A549 (cell line): ENCODE results near the gene ZNF521. TPM values are rescaled to one million over a fixed set of nuclear protein-coding genes. Genes with fewer than 3 reads are reported as not detected.

ENCODE experiments used
- ATAC-seq, 2 experiments: fragments of 200-7000 bp in 1 of 2; fragments of >200 bp in 1 of 2; cut with Nextera tagmentation in 1 of 2; cut with Tn5 transposase in 1 of 2; 3 replicates each; pipeline versions ENCODE4 v1.8.0 to v1.9.1; 2018 to 2020; ENCODE audit warnings: mild to moderate bottlenecking in 1 of 2, moderate library complexity in 1 of 2
- CTCF ChIA-PET: fragments of 300-600 bp; sonication (Branson Sonifier 250); formaldehyde crosslinking; extraction: SDS; loops from one replicate; lab custom pipeline; 2021; ENCODE audit warnings: antibody characterized with exemption, inconsistent platforms; lab: Yijun Ruan, JAX
- POLR2A ChIA-PET: fragments of 350-600 bp; formaldehyde crosslinking; extraction: SDS; loops from one replicate; lab custom pipeline; 2021; ENCODE audit warnings: antibody characterized with exemption, inconsistent platforms; lab: Yijun Ruan, JAX
- DNase-seq, 2 experiments: peaks; one replicate each; pipeline versions ENCODE4 v3.0.0 to v3.0.0-alpha.2; 2011 to 2016; ENCODE audit warnings: low read depth in 1 of 2, low spot score in 1 of 2
- FAIRE-seq: peaks from 2 replicates; lab custom pipeline; 2011; peaks lifted over from hg19 to GRCh38; lab: Jason Lieb, UNC
- H3K27ac ChIP-seq, 2 experiments: fragments of >200 bp; sonication (Bioruptor Twin); formaldehyde crosslinking; 3 replicates each; pipeline ENCODE4 v1.5.1; 2016 to 2017
- H3K4me1 ChIP-seq: fragments of >200 bp; sonication (Bioruptor Twin); formaldehyde crosslinking; 3 replicates; pipeline ENCODE4 v1.6.1; 2016
- H3K4me2 ChIP-seq: fragments of >200 bp; sonication (Bioruptor Twin); formaldehyde crosslinking; 3 replicates; pipeline ENCODE4 v1.6.1; 2016
- H3K4me3 ChIP-seq: fragments of >200 bp; sonication (Bioruptor Twin); formaldehyde crosslinking; 3 replicates; pipeline ENCODE4 v1.5.1; 2016
- H3K9me3 ChIP-seq: fragments of >200 bp; sonication (Bioruptor Twin); formaldehyde crosslinking; 3 replicates; pipeline ENCODE4 v1.6.1; 2016
- EHMT2 ChIP-seq: fragments of 200-600 bp; sonication (generic); IDR thresholded peaks from 2 replicates; pipeline ENCODE4 v1.6.1; 2016; ENCODE audit warnings: antibody characterized with exemption, low read depth, mild to moderate bottlenecking, moderate library complexity
- ESRRA ChIP-seq: fragments of 150-350 bp; IDR thresholded peaks from 2 replicates; pipeline ENCODE4 v1.6.1; 2014; ENCODE audit warnings: mild to moderate bottlenecking, low read length, borderline replicate concordance
- FOSB ChIP-seq: fragments of 250-450 bp; sonication (Bioruptor Pico); IDR thresholded peaks from 2 replicates; pipeline ENCODE4 v1.5.0; 2020; ENCODE audit warnings: mild to moderate bottlenecking, moderate library complexity
- HOXA7 ChIP-seq: fragments of 250-450 bp; sonication (Bioruptor Pico); IDR thresholded peaks from 2 replicates; pipeline ENCODE4 v1.5.0; 2020; ENCODE audit warnings: mild to moderate bottlenecking, moderate library complexity
- HOXB13 ChIP-seq: fragments of 250-450 bp; sonication (Bioruptor Pico); IDR thresholded peaks from 2 replicates; pipeline ENCODE4 v1.5.0; 2020; ENCODE audit warnings: low read depth, mild to moderate bottlenecking, moderate library complexity
- HOXB5 ChIP-seq: fragments of 250-450 bp; sonication (Bioruptor Pico); IDR thresholded peaks from 2 replicates; pipeline ENCODE4 v1.5.0; 2020; ENCODE audit warnings: mild to moderate bottlenecking, moderate library complexity
- JUN ChIP-seq, 2 experiments: fragments of >200 bp; sonication (Bioruptor Twin); formaldehyde crosslinking; IDR thresholded peaks; 2 replicates in 1 of 2; 3 replicates in 1 of 2; pipeline ENCODE4 v1.6.1; 2016 to 2017
- PHF8 ChIP-seq: fragments of 200-600 bp; sonication (generic); IDR thresholded peaks from 2 replicates; pipeline ENCODE4 v1.6.1; 2016; ENCODE audit warnings: low read depth, mild to moderate bottlenecking, antibody characterized with exemption, moderate library complexity, borderline replicate concordance
- POLR2A ChIP-seq: IDR thresholded peaks from 2 replicates; pipeline ENCODE4 v1.6.1; 2012; ENCODE audit warnings: mild to moderate bottlenecking, low read length
- POLR2AphosphoS2 ChIP-seq: conservative IDR thresholded peaks from 2 replicates; pipeline ENCODE4 v1.6.1; 2012; ENCODE audit warnings: low read length, improper control_type of control experiment, inconsistent platforms
- RAD21 ChIP-seq, 2 experiments: fragments of >200 bp in 1 of 2; sonication (Bioruptor Twin) in 1 of 2; formaldehyde crosslinking in 1 of 2; IDR thresholded peaks in 1 of 2; conservative IDR thresholded peaks in 1 of 2; 2 replicates in 1 of 2; 3 replicates in 1 of 2; pipeline ENCODE4 v1.6.1; 2012 to 2018; ENCODE audit warnings: inconsistent platforms in 1 of 2
- RCOR1 ChIP-seq: fragments of 150-350 bp; IDR thresholded peaks from 2 replicates; pipeline ENCODE4 v1.6.1; 2014; ENCODE audit warnings: antibody characterized with exemption, low read length, low read depth
- RNF2 ChIP-seq: fragments of 200-600 bp; sonication (generic); IDR thresholded peaks from 2 replicates; pipeline ENCODE4 v1.6.1; 2016; ENCODE audit warnings: low read depth, mild to moderate bottlenecking, antibody characterized with exemption, moderate library complexity, borderline replicate concordance
- SMC3 ChIP-seq: fragments of >200 bp; sonication (Bioruptor Twin); formaldehyde crosslinking; IDR thresholded peaks from 3 replicates; pipeline ENCODE4 v1.6.1; 2018; ENCODE audit warnings: inconsistent platforms
- SREBF2 ChIP-seq: fragments of 450-650 bp; IDR thresholded peaks from 2 replicates; pipeline ENCODE4 v1.6.1; 2014; ENCODE audit warnings: mild to moderate bottlenecking, moderate library complexity
- TFCP2L1 ChIP-seq: fragments of 250-450 bp; sonication (Bioruptor Pico); IDR thresholded peaks from 2 replicates; pipeline ENCODE4 v1.5.0; 2021; ENCODE audit warnings: mild to moderate bottlenecking
- TP53 ChIP-seq: fragments of 250-450 bp; sonication (Bioruptor Pico); IDR thresholded peaks from 2 replicates; pipeline ENCODE4 v1.5.0; 2021; ENCODE audit warnings: mild to moderate bottlenecking, moderate library complexity
- ZNF302 ChIP-seq: fragments of 250-450 bp; sonication (Bioruptor Pico); IDR thresholded peaks from 2 replicates; pipeline ENCODE4 v1.9.0; 2021; ENCODE audit warnings: inconsistent platforms, mild to moderate bottlenecking, moderate library complexity
- WGBS: methylation state at CpG from one replicate; pipeline ENCODE4 v1.1.6; 2017; ENCODE audit errors: missing lambda C conversion rate; 5-methylcytosine and 5-hydroxymethylcytosine counted together
- polyA plus RNA-seq, 4 experiments: library from polyadenylated mRNA; depleted of rRNA in 3 of 4; stranded (reverse); fragments of >200 nt; fragmentation: RNase III in 1 of 4; extraction: RNeasy Plus Mini Kit Qiagen cat#74134 plus additional on column Dnase treatment in 1 of 4; gene quantifications; 2 replicates in 3 of 4; 3 replicates in 1 of 4; pipeline ENCODE4 v1.2.3, GENCODE V29; 2011 to 2017
- TF ChIP-seq, protein P1 (sequence below): fragments of >200 bp; sonication (Bioruptor Twin); formaldehyde crosslinking; IDR thresholded peaks from 3 replicates; pipeline ENCODE4 v1.6.1; 2016
- TF ChIP-seq, protein P2 (sequence below): fragments of 150-350 bp; IDR thresholded peaks from 2 replicates; pipeline ENCODE4 v1.6.1; 2014; ENCODE audit warnings: low read depth, mild to moderate bottlenecking, low read length
- TF ChIP-seq, protein P3 (sequence below): fragments of >200 bp; sonication (Bioruptor Twin); formaldehyde crosslinking; IDR thresholded peaks from 2 replicates; pipeline ENCODE4 v1.6.1; 2016
- TF ChIP-seq, protein P4 (sequence below): fragments of 450-650 bp; IDR thresholded peaks from 2 replicates; pipeline ENCODE4 v1.6.1; 2014; ENCODE audit warnings: antibody characterized with exemption
- TF ChIP-seq, protein P5 (sequence below): fragments of 250-450 bp; sonication (Bioruptor Pico); IDR thresholded peaks from 2 replicates; pipeline ENCODE4 v1.5.0; 2020; ENCODE audit warnings: low read depth, mild to moderate bottlenecking, moderate library complexity

ZNF521 gene
- polyA plus RNA-seq, 2 of the 4 experiments (the other 2 are of a cell fraction), result not detected

DNA sequence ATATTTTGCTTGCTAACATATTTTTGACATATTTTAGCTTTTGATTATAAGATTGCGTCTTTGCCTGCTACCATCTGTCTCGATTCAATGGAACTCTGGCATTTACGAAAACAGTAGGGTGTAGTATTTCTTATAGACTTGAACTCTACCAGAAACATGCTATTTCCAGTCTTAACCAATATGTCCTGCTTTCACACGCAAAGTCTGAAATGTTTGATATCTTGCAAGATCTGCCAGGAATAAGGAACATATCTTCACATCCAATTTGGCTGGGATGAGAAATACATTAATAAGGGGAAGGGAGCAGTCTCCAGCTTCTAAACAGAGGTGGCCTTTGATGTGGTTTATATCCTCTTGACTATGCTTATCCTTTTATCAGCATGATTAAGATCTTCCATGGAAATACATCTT lies 299.4 kb downstream of the ZNF521 start (continued):
- TF ChIP-seq JUN (IDR thresholded peaks at IDR 0.05), result no peak
- TF ChIP-seq, protein P1, sequence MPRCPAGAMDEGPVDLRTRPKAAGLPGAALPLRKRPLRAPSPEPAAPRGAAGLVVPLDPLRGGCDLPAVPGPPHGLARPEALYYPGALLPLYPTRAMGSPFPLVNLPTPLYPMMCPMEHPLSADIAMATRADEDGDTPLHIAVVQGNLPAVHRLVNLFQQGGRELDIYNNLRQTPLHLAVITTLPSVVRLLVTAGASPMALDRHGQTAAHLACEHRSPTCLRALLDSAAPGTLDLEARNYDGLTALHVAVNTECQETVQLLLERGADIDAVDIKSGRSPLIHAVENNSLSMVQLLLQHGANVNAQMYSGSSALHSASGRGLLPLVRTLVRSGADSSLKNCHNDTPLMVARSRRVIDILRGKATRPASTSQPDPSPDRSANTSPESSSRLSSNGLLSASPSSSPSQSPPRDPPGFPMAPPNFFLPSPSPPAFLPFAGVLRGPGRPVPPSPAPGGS, result no peak

DNA sequence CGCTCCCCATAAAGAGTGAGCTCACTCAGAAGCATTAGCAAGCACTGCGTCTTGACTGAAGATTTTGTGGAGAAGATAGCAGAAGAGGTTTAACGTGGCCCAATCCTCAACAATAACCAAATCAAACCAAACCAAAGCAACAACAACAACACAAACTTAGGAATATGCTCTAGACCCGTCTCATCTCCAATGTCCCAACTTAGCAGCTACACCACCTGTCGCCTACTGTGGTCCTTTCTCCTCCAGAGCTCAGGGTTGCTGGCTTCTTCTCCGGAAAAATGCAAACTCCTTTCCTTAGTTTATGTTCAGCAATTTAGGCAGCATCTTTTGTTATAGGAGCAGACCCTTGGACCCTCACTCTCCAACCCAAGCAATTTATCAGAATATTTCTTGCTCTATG lies 301.4 kb downstream of the ZNF521 start:
- 35% methylated on average over 6 of the region's 6 CpGs for WGBS
- H3K4me1 ChIP-seq, result no peaks in the 10 kb centered on the region
- DNase-seq (no peak), ATAC-seq (no peak), FAIRE-seq (no peak)
- TF ChIP-seq, protein P2, sequence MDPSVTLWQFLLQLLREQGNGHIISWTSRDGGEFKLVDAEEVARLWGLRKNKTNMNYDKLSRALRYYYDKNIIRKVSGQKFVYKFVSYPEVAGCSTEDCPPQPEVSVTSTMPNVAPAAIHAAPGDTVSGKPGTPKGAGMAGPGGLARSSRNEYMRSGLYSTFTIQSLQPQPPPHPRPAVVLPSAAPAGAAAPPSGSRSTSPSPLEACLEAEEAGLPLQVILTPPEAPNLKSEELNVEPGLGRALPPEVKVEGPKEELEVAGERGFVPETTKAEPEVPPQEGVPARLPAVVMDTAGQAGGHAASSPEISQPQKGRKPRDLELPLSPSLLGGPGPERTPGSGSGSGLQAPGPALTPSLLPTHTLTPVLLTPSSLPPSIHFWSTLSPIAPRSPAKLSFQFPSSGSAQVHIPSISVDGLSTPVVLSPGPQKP, result no peak
- TF ChIP-seq FOSB, result no peak
- TF ChIP-seq RCOR1, result no peak
- no peak for TF ChIP-seq RNF2
- TF ChIP-seq JUN (IDR thresholded peaks at IDR 0.05), result no peak
- ChIA-PET POLR2A (no interaction called here), CTCF (no interaction called here)
- H3K4me3 ChIP-seq, result no peak overlapping the region
- no peak overlapping the region for H3K27ac ChIP-seq
- no peak overlapping the region for H3K4me2 ChIP-seq
- no peaks in the 10 kb centered on the region for H3K9me3 ChIP-seq

DNA sequence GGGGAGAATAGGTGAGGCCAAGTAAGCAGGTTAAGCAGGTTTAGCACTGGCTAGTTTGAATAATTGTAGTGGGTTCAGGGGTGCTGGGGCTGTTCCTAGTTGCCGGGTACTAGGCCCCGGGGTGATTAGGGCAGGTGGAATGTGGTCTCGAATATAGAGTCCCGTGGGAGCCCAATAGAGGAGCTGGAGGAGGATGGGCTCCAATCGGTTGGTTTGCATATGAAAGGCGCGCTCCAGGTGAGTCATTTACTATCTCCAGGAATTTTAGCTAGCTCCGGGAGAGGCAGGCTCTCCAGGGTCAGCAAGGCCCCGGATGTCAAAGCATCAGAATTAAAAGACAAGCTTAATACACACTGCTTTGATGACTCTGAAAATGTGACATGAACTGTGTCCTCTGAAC lies 304.0 kb downstream of the ZNF521 start:
- ChIA-PET CTCF (no interaction called here), POLR2A (no interaction called here)
- no peak for TF ChIP-seq TFCP2L1 (CRISPR knock-in tag)
- no peak for TF ChIP-seq ZNF302 (CRISPR knock-in tag)
- TF ChIP-seq PHF8, result no peak
- no peak for TF ChIP-seq EHMT2
- no peak for TF ChIP-seq POLR2A
- no peak for TF ChIP-seq HOXB13
- TF ChIP-seq, protein P3, sequence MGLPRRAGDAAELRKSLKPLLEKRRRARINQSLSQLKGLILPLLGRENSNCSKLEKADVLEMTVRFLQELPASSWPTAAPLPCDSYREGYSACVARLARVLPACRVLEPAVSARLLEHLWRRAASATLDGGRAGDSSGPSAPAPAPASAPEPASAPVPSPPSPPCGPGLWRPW, result no peak
- TF ChIP-seq, protein P4, sequence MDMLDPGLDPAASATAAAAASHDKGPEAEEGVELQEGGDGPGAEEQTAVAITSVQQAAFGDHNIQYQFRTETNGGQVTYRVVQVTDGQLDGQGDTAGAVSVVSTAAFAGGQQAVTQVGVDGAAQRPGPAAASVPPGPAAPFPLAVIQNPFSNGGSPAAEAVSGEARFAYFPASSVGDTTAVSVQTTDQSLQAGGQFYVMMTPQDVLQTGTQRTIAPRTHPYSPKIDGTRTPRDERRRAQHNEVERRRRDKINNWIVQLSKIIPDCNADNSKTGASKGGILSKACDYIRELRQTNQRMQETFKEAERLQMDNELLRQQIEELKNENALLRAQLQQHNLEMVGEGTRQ, result no peak
- TF ChIP-seq SREBF2, result no peak
- TF ChIP-seq POLR2AphosphoS2, result no peak
- no peak for TF ChIP-seq RAD21 (conservative IDR thresholded peaks at IDR 0.05 in 1 of 2, IDR thresholded peaks at IDR 0.05 in 1 of 2)
- TF ChIP-seq SMC3, result no peak
- no peak for TF ChIP-seq ESRRA
- TF ChIP-seq HOXA7 (CRISPR knock-in tag), result no peak
- TF ChIP-seq, protein P2, result no peak
- TF ChIP-seq, protein P5, sequence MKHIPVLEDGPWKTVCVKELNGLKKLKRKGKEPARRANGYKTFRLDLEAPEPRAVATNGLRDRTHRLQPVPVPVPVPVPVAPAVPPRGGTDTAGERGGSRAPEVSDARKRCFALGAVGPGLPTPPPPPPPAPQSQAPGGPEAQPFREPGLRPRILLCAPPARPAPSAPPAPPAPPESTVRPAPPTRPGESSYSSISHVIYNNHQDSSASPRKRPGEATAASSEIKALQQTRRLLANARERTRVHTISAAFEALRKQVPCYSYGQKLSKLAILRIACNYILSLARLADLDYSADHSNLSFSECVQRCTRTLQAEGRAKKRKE (CRISPR knock-in tag), result no peak
- TF ChIP-seq TP53 (CRISPR knock-in tag), result no peak
- no peak for TF ChIP-seq HOXB5 (CRISPR knock-in tag)
- Histone ChIP-seq H3K4me3 (no peak overlapping the region), H3K27ac (no peak overlapping the region), H3K4me2 (no peak overlapping the region), H3K9me3 (no peaks in the 10 kb centered on the region), H3K4me1 (no peaks in the 10 kb centered on the region)
- WGBS, result 31% methylated on average over 9 of the region's 9 CpGs
- FAIRE-seq, result no peak
- no peak for ATAC-seq
- DNase-seq, result no peak
